Measurements from ENCODE around the gene ZBTB37.

DNA sequence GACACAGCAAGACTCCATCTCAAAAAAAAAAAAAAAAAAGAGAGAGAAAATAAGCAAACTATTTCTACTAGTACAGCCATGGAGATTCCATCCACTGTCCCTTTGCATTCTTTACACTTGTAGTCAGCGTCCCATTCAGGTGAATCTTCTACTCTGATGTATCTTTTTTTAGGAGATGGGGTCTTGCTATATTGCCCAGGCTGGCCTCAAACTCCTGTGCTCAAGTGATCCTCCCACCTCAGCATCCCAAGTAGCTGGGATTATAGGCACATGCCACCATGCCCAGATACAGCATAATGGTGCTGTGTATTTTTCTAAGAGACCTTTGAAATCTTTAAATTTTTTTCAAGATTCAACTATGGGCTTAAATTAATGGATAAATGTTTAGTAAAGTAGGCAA lies 35.4 kb upstream of the ZBTB37 start:
- TF ChIP-seq, protein P1, sequence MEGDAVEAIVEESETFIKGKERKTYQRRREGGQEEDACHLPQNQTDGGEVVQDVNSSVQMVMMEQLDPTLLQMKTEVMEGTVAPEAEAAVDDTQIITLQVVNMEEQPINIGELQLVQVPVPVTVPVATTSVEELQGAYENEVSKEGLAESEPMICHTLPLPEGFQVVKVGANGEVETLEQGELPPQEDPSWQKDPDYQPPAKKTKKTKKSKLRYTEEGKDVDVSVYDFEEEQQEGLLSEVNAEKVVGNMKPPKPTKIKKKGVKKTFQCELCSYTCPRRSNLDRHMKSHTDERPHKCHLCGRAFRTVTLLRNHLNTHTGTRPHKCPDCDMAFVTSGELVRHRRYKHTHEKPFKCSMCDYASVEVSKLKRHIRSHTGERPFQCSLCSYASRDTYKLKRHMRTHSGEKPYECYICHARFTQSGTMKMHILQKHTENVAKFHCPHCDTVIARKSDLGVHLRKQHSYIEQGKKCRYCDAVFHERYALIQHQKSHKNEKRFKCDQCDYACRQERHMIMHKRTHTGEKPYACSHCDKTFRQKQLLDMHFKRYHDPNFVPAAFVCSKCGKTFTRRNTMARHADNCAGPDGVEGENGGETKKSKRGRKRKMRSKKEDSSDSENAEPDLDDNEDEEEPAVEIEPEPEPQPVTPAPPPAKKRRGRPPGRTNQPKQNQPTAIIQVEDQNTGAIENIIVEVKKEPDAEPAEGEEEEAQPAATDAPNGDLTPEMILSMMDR (IDR thresholded peaks at IDR 0.05; ENCODE audit: low read length) = no peak
- TF ChIP-seq EZH2 (IDR thresholded peaks at IDR 0.05; ENCODE audit: borderline replicate concordance, low read length) = no peak

All from OCI-LY1 (cell line).